ENCODE measurements around the gene SLC2A2. TPM values are rescaled to one million over a fixed set of nuclear protein-coding genes. Genes with fewer than 3 reads are reported as not detected.

The SLC2A2 gene
- total RNA-seq, 1 donor from 2014 or later, result 0.26 TPM

Other genes with a start within 250 kb of the SLC2A2 start
- 67.9 TPM for gene RPL22L1, start 156.5 kb downstream of the SLC2A2 start, total RNA-seq
- gene EIF5A2, start 118.1 kb downstream of the SLC2A2 start, total RNA-seq, result 13.7 TPM

All from mesenteric fat pad (tissue), 1 donor.